ENCODE measurements around the gene MFAP3L. TPM values are rescaled to one million over a fixed set of nuclear protein-coding genes. Genes with fewer than 3 reads are reported as not detected.

Gene MFAP3L
- total RNA-seq, 4 donors from 2014 or later, result 5.5 to 9.3 (median 8.3) TPM

DNA sequence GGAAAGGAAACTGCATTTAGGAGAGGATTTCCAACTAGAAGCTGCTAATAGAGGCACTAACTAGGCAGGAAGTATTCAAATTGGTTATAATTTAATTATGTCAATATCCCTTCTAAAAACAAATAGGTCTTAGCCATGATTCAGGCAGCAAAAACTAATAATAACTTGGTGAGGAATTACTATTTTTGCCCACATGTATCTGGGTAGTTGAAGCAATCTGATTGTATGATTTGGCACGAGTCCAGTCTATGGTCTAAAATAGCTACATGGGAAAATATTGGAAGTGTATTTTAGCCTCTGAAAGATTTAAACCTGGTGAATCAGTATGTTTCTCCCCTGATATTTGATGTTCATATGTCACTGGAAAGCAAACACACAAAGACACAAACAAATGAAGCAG, 62.2 kb downstream of the MFAP3L start:
- H3K27ac ChIP-seq, result no peak overlapping the region
- 18 to 26% methylated on average over 1 of the region's 1 CpG for WGBS, 2 donors (ENCODE audit: low coverage in 1 of 2)
- no peaks in the 10 kb centered on the region for H3K9me3 ChIP-seq
- no peak for ATAC-seq
- H3K4me3 ChIP-seq, result no peak overlapping the region
- no peaks in the 10 kb centered on the region for H3K36me3 ChIP-seq
- no peak for TF ChIP-seq POLR2AphosphoS5 (IDR thresholded peaks at IDR 0.05)
- TF ChIP-seq CTCF (IDR thresholded peaks at IDR 0.05), result no peak
- no peaks in the 10 kb centered on the region for H3K27me3 ChIP-seq
- no peaks in the 10 kb centered on the region for H3K4me1 ChIP-seq

DNA sequence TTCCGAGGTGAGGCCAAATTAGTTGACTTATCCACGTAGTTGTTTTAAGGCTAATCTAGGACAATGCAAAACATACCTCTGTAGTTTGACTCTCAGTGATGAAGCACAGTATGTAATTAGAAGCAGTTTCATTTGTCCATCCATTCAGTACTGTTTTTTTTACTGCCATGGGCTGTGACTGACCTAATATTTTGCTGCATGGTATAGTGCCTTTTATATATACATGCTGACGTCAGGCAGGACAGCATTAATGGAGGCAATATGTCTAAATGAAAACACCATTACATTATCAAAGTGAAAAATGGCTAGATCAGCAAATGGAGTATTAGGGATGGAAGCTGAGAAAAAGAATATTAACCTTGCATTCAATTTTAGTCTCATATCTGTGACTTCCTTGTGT, 66.9 kb downstream of the MFAP3L start:
- Histone ChIP-seq H3K9me3 (no peaks in the 10 kb centered on the region), H3K36me3 (no peaks in the 10 kb centered on the region), H3K4me1 (no peaks in the 10 kb centered on the region), H3K27me3 (peaks cover 7% of the 10 kb centered on the region), H3K27ac (no peak overlapping the region), H3K4me3 (no peak overlapping the region)
- ATAC-seq, result no peak
- TF ChIP-seq EP300 (IDR thresholded peaks at IDR 0.05), result no peak
- no peak for TF ChIP-seq POLR2AphosphoS5 (IDR thresholded peaks at IDR 0.05)
- TF ChIP-seq CTCF (IDR thresholded peaks at IDR 0.05), result no peak
- no peak for TF ChIP-seq POLR2A (IDR thresholded peaks at IDR 0.05)
- WGBS, 2 donors (ENCODE audit: low coverage in 1 of 2), result 36 to 62% methylated on average over 3 of the region's 3 CpGs

GRCh38 chr4:169958629-169959028, 67.6 kb downstream of the MFAP3L start:
- no peak overlapping the region for H3K4me3 ChIP-seq
- WGBS, 2 donors (ENCODE audit: low coverage in 1 of 2), result 78 to 81% methylated on average over 6 to 7 of the region's 7 CpGs
- TF ChIP-seq CTCF (IDR thresholded peaks at IDR 0.05), result no peak
- TF ChIP-seq EP300 (IDR thresholded peaks at IDR 0.05), result no peak
- TF ChIP-seq POLR2AphosphoS5 (IDR thresholded peaks at IDR 0.05), result no peak
- TF ChIP-seq POLR2A (IDR thresholded peaks at IDR 0.05), result no peak
- peaks cover 7% of the 10 kb centered on the region for H3K27me3 ChIP-seq
- no peaks in the 10 kb centered on the region for H3K9me3 ChIP-seq
- no peaks in the 10 kb centered on the region for H3K4me1 ChIP-seq
- no peaks in the 10 kb centered on the region for H3K36me3 ChIP-seq
- H3K27ac ChIP-seq, result no peak overlapping the region
- ATAC-seq, result no peak

DNA sequence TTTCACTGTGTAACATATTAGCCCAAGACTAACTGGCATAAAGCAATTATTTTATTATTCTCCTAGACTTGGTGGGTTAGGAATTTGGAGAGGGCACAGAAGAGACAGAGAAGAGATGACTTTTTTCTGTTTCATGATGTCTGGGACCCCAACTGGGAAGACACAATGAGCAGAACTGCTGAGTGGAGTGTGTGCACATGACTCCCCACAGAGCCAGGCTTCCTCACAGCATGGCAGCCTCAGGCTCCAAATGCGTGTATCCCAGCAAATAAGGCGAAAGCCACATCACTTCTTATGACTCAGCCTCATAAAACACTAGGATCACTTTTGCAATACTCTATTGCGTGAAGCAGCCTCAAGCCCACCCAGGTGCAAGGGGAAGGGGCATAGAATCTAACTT, 68.4 kb downstream of the MFAP3L start:
- peaks cover 7% of the 10 kb centered on the region for H3K27me3 ChIP-seq
- WGBS, 2 donors (ENCODE audit: low coverage in 1 of 2), result 71 to 100% methylated on average over 3 of the region's 3 CpGs
- ATAC-seq, result no peak

More for the DNA sequence above, 68.4 kb downstream of the MFAP3L start:
- Histone ChIP-seq H3K27ac (no peak overlapping the region), H3K4me3 (no peak overlapping the region), H3K4me1 (no peaks in the 10 kb centered on the region), H3K9me3 (no peaks in the 10 kb centered on the region), H3K36me3 (no peaks in the 10 kb centered on the region)
- no peak for TF ChIP-seq CTCF (IDR thresholded peaks at IDR 0.05)
- TF ChIP-seq EP300 (IDR thresholded peaks at IDR 0.05), result no peak
- no peak for TF ChIP-seq POLR2A (IDR thresholded peaks at IDR 0.05)
- no peak for TF ChIP-seq POLR2AphosphoS5 (IDR thresholded peaks at IDR 0.05)
